Measurements from ENCODE around the gene KCNC1.

GRCh38 chr11:17721242-17721999 lies 13.2 kb upstream of the KCNC1 start:
- TF ChIP-seq GATA2 (IDR thresholded peaks at IDR 0.05; ENCODE audit: low read depth, low read length): no peak
- no peak for TF ChIP-seq GATA3 (IDR thresholded peaks at IDR 0.05; ENCODE audit: low read depth, low read length)

All from SH-SY5Y (cell line).